Stimulated activated CD4-positive, alpha-beta T cell treated with anti-CD3 and anti-CD28 coated beads, Interleukin-4, amount 100 ng/mL, for 24 hours (primary cell): Measurements from ENCODE around the gene CARTPT.

ENCODE experiments used
- DNase-seq: peaks from one replicate; pipeline ENCODE4 v3.0.0-alpha.2; 2020

CARTPT gene

DNA sequence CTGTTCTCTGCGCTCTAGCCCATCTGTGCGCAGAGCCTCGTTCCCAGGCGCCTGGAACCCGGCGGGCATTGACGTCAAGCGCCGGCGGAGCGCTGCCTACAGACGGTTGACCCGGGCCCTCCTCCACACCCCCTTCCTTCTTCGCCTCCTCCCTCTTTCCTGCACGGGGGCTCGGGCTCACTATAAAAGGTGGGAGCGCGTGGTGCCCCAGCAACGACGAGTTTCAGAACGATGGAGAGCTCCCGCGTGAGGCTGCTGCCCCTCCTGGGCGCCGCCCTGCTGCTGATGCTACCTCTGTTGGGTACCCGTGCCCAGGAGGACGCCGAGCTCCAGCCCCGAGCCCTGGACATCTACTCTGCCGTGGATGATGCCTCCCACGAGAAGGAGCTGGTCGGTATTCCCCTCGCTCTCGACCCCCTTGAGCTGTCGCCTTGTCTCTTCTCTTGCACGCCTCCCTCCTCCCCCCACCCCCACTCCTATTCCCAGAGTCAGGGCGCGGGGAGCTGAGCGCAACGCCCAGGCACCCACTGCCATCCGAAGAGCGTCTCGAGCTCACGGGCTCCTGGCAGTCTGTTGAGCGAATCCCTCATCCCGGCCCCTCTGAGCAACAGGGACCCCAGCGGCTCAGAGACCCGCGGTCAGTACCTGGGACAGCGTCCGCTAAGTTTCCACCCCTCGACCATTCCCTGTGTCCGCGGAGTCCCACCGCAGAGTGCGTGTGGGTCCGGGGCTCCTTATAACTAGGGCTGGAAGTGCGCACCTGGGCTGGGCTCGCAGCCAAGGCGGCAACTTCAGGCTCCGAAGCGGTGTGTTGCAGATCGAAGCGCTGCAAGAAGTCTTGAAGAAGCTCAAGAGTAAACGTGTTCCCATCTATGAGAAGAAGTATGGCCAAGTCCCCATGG, at the start of gene CARTPT:
TSS of gene CARTPT (plus strand) at position 213 of the 902 bp plus-strand sequence. CDS start at position 232, 19 bp downstream.
- DNase-seq = no peak

DNA sequence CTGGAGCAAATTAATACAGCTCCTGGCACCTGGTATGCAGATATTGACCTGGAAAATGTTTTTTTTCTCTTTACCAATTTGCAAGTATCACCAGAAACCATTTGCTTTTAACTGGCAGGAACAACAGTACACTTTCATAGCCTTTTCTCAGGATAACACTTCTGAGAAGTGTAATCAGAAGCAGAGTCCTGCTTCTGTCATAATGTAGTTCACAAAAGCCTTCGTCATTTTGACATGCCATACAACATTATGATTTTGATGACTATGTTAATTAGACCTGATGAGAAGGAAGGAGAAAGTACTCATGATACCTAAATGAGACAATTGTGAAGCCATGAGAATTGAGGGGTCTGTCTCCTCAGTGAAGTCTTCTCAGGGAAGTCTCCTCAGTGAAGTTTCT, 41.1 kb upstream of the CARTPT start:
- DNase-seq = no peak

DNA sequence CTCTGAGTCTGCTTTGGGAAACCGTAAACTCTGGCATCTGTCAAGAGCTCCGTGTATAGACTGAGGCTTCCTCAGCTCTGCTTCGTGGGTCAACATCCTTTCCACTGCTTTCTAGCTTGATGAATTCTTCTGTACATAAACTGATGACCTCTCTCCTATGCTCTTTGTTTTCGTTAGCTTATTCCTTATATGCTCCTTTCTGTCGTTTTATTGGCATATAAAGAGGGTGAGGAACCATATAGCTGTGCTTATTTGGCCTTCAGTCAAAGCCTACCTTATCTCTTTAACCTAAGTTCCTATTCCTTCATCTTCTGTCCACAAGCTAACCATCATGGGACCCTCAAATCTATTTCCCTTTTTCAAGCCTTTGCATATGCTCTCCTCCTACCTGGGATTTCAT, 39.4 kb upstream of the CARTPT start:
- no peak for DNase-seq

- no peak for DNase-seq
These were observed 38.6 kb upstream of the CARTPT start for GRCh38 chr5:71680510-71680909.

- DNase-seq = no peak
These were observed 37.8 kb upstream of the CARTPT start for GRCh38 chr5:71681296-71681695.

DNA sequence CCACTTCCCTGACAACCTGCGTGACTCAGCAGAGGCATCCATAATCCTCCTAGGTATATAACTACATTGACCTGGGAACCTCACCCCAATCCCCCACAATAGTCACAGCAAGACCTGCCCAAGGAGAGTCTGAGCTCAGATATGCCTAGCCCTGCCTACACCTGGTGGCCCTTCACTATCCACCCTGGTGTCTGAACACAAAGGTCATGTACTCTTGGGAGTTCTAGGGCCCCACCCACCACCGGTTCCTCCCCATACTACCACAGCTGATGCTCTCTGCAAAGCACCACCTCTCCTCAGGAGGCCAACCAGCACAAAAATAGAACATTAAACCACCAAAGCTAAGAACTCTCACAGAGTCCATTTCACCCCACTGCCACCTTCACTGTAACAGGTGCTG, 34.8 kb upstream of the CARTPT start:
- DNase-seq = no peak

DNA sequence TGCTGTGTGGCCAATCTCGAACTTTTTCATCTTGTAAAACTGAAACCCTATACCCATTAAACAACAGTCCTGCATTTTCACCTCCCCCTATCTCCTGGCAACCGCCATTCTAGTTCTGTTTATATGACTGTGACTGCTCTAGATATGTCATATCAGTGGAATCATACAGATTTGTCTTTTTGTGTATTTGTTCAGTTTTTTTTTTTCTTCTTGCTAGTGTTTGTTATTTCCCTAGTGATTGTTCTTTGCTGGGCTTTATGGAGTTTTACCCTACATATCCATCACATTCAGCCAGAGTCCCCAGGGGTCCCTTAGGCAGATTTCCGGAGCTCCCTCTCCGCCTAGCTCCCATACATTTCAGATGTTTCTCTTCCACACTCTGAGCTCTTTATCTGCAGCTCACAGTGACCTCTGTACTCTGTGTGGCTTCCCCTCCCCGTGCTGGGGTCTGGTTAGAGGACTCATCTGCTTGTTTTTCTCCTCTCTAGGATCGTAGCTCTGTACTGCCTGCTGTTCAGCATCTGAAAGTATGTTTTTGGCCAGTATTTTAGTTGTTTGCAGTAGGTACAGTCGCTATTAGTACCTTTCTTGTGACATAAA, 25.1 kb upstream of the CARTPT start:
- DNase-seq = no peak

- DNase-seq = no peak
These were observed 24.0 kb upstream of the CARTPT start for GRCh38 chr5:71695071-71695470.

DNA sequence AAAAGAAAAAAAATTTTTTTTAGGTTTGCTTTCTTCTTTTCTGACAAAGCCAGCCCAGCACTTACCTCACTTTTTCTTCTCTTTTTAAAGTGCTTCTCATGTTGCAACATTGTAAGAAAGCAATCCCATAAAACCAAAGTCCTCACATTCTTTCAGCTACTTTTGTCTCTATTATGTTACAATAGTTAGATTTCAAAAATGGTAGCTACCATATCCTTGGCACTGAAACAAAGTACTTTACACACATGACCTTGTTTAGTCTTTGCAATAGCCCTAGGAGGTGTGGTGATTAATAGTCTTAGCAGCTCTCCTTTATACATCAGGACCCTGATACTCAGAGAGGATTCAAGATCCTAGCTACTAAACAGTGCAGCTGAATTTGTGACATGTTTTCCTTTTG, 23.5 kb upstream of the CARTPT start:
- no peak for DNase-seq

DNA sequence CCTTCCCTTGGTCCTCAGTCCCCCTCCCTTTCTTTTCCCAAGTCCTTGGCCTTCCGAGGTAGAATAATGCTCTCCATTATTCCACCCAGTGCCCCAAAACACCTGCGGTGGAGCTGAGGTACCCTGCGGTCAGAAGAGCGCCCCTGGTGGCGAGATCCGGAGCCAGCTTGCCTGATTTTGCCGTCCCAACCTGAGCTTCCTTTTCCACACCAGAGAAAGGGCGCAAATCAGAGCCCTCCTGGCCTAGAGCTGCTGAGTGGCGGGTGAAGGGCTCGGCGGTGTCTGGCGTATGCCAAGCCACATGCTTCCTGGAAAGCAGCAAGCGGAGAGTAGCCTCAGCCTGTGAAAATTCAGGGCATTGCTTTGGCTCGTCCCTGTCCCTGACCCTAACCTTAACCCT, 21.1 kb upstream of the CARTPT start:
- DNase-seq = no peak

GRCh38 chr5:71699233-71699632, 19.8 kb upstream of the CARTPT start:
- DNase-seq = no peak

DNA sequence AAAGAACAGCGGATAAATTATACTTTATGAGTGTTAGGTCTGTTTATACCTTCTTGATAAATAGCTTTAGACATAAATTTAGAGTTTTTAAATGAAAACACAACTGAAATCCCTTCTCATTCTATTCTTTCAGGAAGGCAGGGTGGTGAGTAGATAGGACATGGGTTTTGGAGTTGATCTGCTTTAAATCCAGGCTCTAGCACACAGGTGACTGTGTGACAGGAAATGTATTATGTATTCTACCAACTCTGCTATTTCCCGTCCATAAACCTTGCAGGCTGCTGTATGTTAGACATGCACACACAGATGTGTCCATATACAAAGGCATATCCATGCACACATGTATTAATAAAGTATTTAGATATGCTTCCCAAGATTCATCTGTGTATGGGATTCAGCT, 19.3 kb upstream of the CARTPT start:
- no peak for DNase-seq

GRCh38 chr5:71700803-71701202, 18.3 kb upstream of the CARTPT start:
- no peak for DNase-seq

- DNase-seq = no peak
These were observed 17.7 kb upstream of the CARTPT start for GRCh38 chr5:71701407-71701806.

DNA sequence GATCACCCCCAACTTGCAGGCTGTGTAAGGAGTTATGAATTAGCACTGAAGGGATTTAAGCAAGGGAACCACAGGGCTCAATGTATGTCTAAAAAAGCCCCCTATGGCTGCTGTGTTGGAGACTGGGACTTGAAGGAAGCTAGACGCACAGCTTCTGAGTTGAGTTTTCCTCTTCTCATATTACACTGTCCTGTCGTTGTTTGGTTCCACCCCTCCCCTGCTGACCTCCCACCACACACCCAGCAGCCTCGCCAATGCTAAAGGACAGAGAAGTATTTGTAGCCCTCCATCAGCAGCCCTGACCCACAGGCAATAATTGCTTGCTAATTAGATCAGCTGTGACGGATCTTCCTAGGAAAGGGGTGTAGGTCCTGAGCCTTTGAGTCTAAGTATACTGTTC, 15.1 kb upstream of the CARTPT start:
- no peak for DNase-seq

DNA sequence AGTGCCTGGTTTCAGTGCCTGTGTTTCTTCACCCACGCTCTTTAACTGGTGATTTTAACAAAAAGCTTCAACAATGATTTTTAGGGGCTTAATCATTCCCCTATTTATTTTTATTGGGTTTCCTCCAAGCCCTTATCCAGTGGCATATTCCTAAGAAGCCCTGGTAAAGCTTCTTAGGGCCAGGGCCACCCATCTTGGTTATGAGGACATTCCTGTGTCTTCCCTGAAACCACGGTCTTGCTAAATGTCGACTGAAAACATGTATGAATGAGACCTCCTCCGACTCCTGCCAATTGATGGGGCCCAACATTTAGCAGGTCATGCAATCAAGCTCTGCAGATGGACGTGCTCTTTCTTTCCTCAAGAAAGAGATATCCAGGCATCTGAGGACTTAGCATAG, 13.7 kb upstream of the CARTPT start:
- no peak for DNase-seq

DNA sequence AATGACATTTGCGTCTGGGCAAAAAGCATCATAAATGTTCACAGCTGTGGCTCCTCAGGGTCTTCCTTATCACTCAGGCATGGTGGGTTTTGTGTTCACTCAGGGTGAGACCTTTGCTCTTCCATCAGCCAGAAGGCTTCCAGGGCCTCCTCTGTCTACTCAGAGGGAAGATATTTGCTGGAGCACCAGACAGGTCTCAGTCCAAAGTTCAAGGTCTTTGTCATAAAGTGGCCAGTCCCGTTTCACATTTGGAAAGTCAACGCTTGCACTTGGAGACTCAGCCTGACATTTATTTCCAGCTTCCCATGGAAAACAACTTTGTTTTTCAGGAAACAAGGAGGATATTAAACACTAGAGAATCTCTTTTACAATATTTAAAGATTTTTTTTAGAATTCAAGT, 12.2 kb upstream of the CARTPT start:
- DNase-seq = no peak

DNA sequence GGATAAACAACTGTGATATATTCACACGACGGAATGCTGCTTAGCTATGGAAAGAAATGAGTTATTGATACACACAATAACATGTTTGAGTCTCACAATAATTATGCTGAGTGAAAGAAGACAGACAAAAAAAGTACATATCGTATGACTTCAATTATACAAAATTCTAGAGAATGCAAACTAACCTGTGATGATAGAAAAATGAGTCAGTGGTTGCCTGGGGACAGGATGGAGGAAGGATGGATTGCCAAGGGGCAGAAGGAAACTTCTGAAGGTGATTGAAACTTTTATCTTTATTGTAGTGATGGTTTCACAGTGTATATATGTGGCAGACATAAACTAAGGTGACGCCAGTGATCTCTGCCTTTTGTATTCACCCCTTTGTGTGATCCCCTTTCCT, 7.5 kb upstream of the CARTPT start:
- no peak for DNase-seq

DNA sequence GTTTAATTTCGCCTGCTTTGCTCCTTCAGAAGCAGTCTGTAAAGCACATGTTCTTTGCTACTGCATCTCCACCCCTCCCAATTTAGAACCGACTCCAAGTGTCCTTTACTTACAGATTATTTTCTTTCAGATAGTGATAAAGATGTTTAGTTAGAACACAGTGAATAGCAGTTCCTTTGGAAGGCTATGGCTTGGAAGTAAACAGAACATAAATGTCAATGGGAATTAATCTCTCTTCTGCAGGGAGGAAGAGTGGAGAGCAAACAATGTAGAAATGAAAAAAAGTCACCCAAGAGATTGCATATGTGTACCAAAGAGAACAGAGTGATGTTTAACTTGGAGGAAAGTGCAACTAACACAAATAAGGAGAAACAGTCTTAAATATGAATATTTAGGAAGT, 4.2 kb upstream of the CARTPT start:
- no peak for DNase-seq

GRCh38 chr5:71727978-71728377, 8.9 kb downstream of the CARTPT start:
- no peak for DNase-seq

GRCh38 chr5:71731015-71731414, 11.9 kb downstream of the CARTPT start:
- DNase-seq = no peak

- DNase-seq = no peak
These were observed 12.9 kb downstream of the CARTPT start for GRCh38 chr5:71732011-71732410.

- no peak for DNase-seq
These were observed 15.1 kb downstream of the CARTPT start for GRCh38 chr5:71734141-71734540.

DNA sequence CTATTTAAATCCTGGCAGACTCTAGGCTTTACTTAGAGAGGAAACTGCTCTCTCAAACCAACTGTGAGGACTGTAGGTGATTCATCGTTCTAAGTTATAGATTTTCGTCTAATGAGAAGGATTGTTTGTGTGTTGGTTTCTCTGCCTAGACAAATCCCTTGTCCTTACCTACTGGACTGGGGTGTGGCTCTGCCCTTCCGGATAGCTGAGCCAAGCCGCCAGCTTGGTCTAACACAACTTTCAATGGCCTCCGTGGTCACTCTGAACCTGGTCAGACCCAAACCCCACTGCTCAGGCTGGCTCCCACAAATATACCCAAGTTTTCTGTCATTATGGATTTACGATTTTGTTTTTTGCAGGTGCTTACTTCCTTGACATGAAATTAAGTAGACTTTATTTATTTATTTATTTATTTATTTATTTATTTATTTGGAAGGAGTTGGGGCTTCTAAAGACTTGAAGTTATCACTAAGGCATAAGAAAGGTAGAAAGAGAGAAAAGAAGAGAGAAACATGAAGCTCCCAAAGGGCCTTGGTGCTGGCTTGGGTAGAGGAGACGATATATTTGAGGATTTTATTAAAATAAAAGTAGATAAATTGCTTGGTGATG, 19.0 kb downstream of the CARTPT start:
- DNase-seq = no peak
